WTC11 (cell line): ENCODE results near the gene MYLK2. TPM values are rescaled to one million over a fixed set of nuclear protein-coding genes. Genes with fewer than 3 reads are reported as not detected.

ENCODE experiments used
- ATAC-seq: fragments of 200-7000 bp; cut with Tn5 transposase; 2 replicates; pipeline ENCODE4 v1.10.0; 2021; ENCODE audit warnings: mild to moderate bottlenecking, moderate library complexity
- CTCF ChIA-PET: fragments of 300-600 bp; sonication (Branson Sonifier 250); formaldehyde crosslinking; loops from one replicate; lab custom pipeline; 2021; ENCODE audit warnings: antibody characterized with exemption; lab: Charles Lee
- POLR2A ChIA-PET: fragments of 350-600 bp; sonication (Branson Sonifier 250); formaldehyde crosslinking; loops from one replicate; lab custom pipeline; 2021; ENCODE audit warnings: antibody characterized with exemption; lab: Charles Lee
- DNase-seq: peaks from one replicate; pipeline ENCODE4 v3.0.0; 2021; ENCODE audit warnings: low spot score
- H3K27ac Mint-ChIP-seq: 2 replicates; pipeline ENCODE4 v1.8.0; 2021; ENCODE audit warnings: mixed read lengths
- H3K27me3 Mint-ChIP-seq: 2 replicates; pipeline ENCODE4 v1.8.0; 2021; ENCODE audit warnings: low read depth, mild to moderate bottlenecking, moderate library complexity, mixed read lengths
- H3K36me3 Mint-ChIP-seq: 2 replicates; pipeline ENCODE4 v1.8.0; 2021; ENCODE audit warnings: mixed read lengths
- H3K4me1 Mint-ChIP-seq: 2 replicates; pipeline ENCODE4 v1.8.0; 2022; ENCODE audit warnings: mixed read lengths
- H3K4me3 Mint-ChIP-seq: 2 replicates; pipeline ENCODE4 v1.8.0; 2021; ENCODE audit warnings: mild to moderate bottlenecking, moderate library complexity, mixed read lengths
- H3K9me3 Mint-ChIP-seq: 2 replicates; pipeline ENCODE4 v1.8.0; 2021; ENCODE audit warnings: mixed read lengths
- CREM ChIP-seq: sonication (generic); formaldehyde crosslinking; IDR thresholded peaks from 2 replicates; pipeline ENCODE4 v1.8.1; 2022; ENCODE audit warnings: mild to moderate bottlenecking, missing genetic modification reagents, moderate library complexity
- ESRRA ChIP-seq: sonication (generic); formaldehyde crosslinking; IDR thresholded peaks from 2 replicates; pipeline ENCODE4 v1.8.1; 2022; ENCODE audit warnings: mild to moderate bottlenecking, missing genetic modification reagents, borderline replicate concordance
- FOXJ3 ChIP-seq: sonication (generic); formaldehyde crosslinking; IDR thresholded peaks from 2 replicates; pipeline ENCODE4 v1.9.0; 2021; ENCODE audit warnings: missing genetic modification reagents, mild to moderate bottlenecking, borderline replicate concordance
- FOXP1 ChIP-seq: sonication (generic); formaldehyde crosslinking; IDR thresholded peaks from 2 replicates; pipeline ENCODE4 v1.8.0; 2022; ENCODE audit warnings: missing genetic modification reagents, mild to moderate bottlenecking, moderate library complexity, borderline replicate concordance
- GABPB1 ChIP-seq: sonication (generic); formaldehyde crosslinking; IDR thresholded peaks from 2 replicates; pipeline ENCODE4 v1.8.1; 2023; ENCODE audit warnings: mild to moderate bottlenecking, missing genetic modification reagents
- HMGXB4 ChIP-seq: sonication (generic); formaldehyde crosslinking; IDR thresholded peaks from 2 replicates; pipeline ENCODE4 v1.8.1; 2023; ENCODE audit warnings: mild to moderate bottlenecking, moderate library complexity, missing genetic modification reagents
- MLX ChIP-seq: sonication (generic); formaldehyde crosslinking; IDR thresholded peaks from 2 replicates; pipeline ENCODE4 v1.8.1; 2023; ENCODE audit warnings: mild to moderate bottlenecking, missing genetic modification reagents, moderate library complexity
- NFATC4 ChIP-seq: fragments of 250-450 bp; sonication (Bioruptor Pico); IDR thresholded peaks from 2 replicates; pipeline ENCODE4 v1.9.0; 2021; ENCODE audit warnings: mild to moderate bottlenecking
- NR3C1 ChIP-seq: sonication (generic); formaldehyde crosslinking; conservative IDR thresholded peaks from 2 replicates; pipeline ENCODE4 v1.8.1; 2023; ENCODE audit warnings: low read depth, mild to moderate bottlenecking, missing genetic modification reagents
- PRRX2 ChIP-seq: fragments of 250-450 bp; sonication (Bioruptor Pico); IDR thresholded peaks from 2 replicates; pipeline ENCODE4 v1.8.0; 2021; ENCODE audit warnings: mild to moderate bottlenecking
- SMAD3 ChIP-seq: sonication (generic); formaldehyde crosslinking; IDR thresholded peaks from 2 replicates; pipeline ENCODE4 v1.8.0; 2022; ENCODE audit warnings: missing genetic modification reagents, mild to moderate bottlenecking, borderline replicate concordance
- TEAD1 ChIP-seq: sonication (generic); formaldehyde crosslinking; IDR thresholded peaks from 2 replicates; pipeline ENCODE4 v1.8.0; 2022; ENCODE audit warnings: mild to moderate bottlenecking, missing genetic modification reagents
- TEAD4 ChIP-seq: sonication (generic); formaldehyde crosslinking; IDR thresholded peaks from 2 replicates; pipeline ENCODE4 v1.8.0; 2022; ENCODE audit warnings: mild to moderate bottlenecking, missing genetic modification reagents
- ZBTB21 ChIP-seq: sonication (generic); formaldehyde crosslinking; IDR thresholded peaks from 2 replicates; pipeline ENCODE4 v1.8.1; 2023; ENCODE audit warnings: mild to moderate bottlenecking, missing genetic modification reagents, borderline replicate concordance
- ZMAT4 ChIP-seq: fragments of 250-450 bp; sonication (Bioruptor Pico); IDR thresholded peaks from 2 replicates; pipeline ENCODE4 v1.9.0; 2021; ENCODE audit warnings: mild to moderate bottlenecking
- ZNF232 ChIP-seq: sonication (generic); formaldehyde crosslinking; IDR thresholded peaks from 2 replicates; pipeline ENCODE4 v1.8.0; 2022; ENCODE audit warnings: mild to moderate bottlenecking, missing genetic modification reagents
- ZNF263 ChIP-seq: sonication (generic); formaldehyde crosslinking; IDR thresholded peaks from 2 replicates; pipeline ENCODE4 v1.8.1; 2022; ENCODE audit warnings: low read depth, mild to moderate bottlenecking, moderate library complexity, missing genetic modification reagents
- ZNF317 ChIP-seq: sonication (generic); formaldehyde crosslinking; IDR thresholded peaks from 2 replicates; pipeline ENCODE4 v1.8.1; 2023; ENCODE audit warnings: low read depth, mild to moderate bottlenecking, moderate library complexity, missing genetic modification reagents, borderline replicate concordance
- ZNF671 ChIP-seq: fragments of 250-450 bp; sonication (Bioruptor Pico); IDR thresholded peaks from 2 replicates; pipeline ENCODE4 v1.8.0; 2021; ENCODE audit warnings: mild to moderate bottlenecking
- total RNA-seq: library from RNA; stranded (reverse); gene quantifications from 3 replicates; pipeline ENCODE4 v1.2.3, GENCODE V29; 2021
- TF ChIP-seq, protein P1 (sequence below): sonication (generic); formaldehyde crosslinking; IDR thresholded peaks from 2 replicates; pipeline ENCODE4 v1.8.1; 2022; ENCODE audit warnings: mild to moderate bottlenecking, missing genetic modification reagents, moderate library complexity, borderline replicate concordance

The MYLK2 gene
- total RNA-seq, 1 experiment from 2014 or later: 0.28 TPM

DNA sequence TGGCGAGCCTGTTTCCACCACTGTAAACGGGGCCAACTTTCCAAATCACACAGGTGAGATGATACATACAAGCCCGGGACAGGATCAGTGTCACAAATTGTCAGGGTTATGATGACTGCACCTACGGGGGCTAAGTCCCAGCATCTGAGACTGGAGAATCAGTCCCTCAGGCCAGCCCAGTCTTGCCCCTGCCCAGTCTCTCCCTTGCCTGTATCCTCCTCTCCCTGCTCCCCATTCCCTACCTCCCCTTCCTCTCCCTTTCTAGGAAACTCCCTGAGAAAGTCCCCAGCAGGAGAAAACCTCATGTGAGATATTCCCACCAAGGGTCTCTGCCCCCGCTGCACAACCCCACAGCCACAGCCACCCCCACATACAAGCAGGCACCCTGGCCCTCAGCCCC lies 24.7 kb downstream of the MYLK2 start:
- no peak for ATAC-seq
- no peak for DNase-seq
- POLR2A ChIA-PET: interaction anchor here (0.6 kb wide), 1 partner anchor 184 kb away, joined by 4 read pairs; no protein-coding TSS in a partner anchor
- H3K36me3 Mint-ChIP-seq: no peaks in the 10 kb centered on the region
- no peak overlapping the region for H3K27ac Mint-ChIP-seq
- H3K4me1 Mint-ChIP-seq: peaks cover 25% of the 10 kb centered on the region
- TF ChIP-seq ZNF263 (CRISPR knock-in tag) (no peak), PRRX2 (CRISPR knock-in tag) (no peak), TEAD1 (CRISPR knock-in tag) (no peak), FOXJ3 (no peak), MLX (CRISPR knock-in tag) (no peak), ESRRA (CRISPR knock-in tag) (no peak), HMGXB4 (CRISPR knock-in tag) (no peak), NR3C1 (CRISPR knock-in tag) (no peak), ZMAT4 (no peak), GABPB1 (CRISPR knock-in tag) (no peak), ZBTB21 (no peak), ZNF232 (CRISPR knock-in tag) (no peak), TEAD4 (no peak), CREM (CRISPR knock-in tag) (no peak), FOXP1 (CRISPR knock-in tag) (no peak), ZNF317 (CRISPR knock-in tag) (no peak), SMAD3 (no peak), NFATC4 (CRISPR knock-in tag) (no peak), ZNF671 (CRISPR knock-in tag) (no peak)
- TF ChIP-seq, protein P1, sequence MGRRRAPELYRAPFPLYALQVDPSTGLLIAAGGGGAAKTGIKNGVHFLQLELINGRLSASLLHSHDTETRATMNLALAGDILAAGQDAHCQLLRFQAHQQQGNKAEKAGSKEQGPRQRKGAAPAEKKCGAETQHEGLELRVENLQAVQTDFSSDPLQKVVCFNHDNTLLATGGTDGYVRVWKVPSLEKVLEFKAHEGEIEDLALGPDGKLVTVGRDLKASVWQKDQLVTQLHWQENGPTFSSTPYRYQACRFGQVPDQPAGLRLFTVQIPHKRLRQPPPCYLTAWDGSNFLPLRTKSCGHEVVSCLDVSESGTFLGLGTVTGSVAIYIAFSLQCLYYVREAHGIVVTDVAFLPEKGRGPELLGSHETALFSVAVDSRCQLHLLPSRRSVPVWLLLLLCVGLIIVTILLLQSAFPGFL (CRISPR knock-in tag): no peak
- CTCF ChIA-PET: interaction anchor here (1.2 to 2.1 kb wide), 2 partner anchors 8 to 9 kb away, joined by 3 to 20 read pairs; no protein-coding TSS in a partner anchor
- H3K27me3 Mint-ChIP-seq: peaks cover 6% of the 10 kb centered on the region
- no peaks in the 10 kb centered on the region for H3K9me3 Mint-ChIP-seq
- H3K4me3 Mint-ChIP-seq: no peak overlapping the region

- no peak for ATAC-seq
- POLR2A ChIA-PET: interaction anchor here (0.6 kb wide), 1 partner anchor 282 kb away, joined by 3 read pairs; no protein-coding TSS in a partner anchor
- TF ChIP-seq FOXP1 (CRISPR knock-in tag): 0 out of 2 replicates have a peak, but pooled peaks have one; percentile 51
- TF ChIP-seq NR3C1 (CRISPR knock-in tag): no peak
- DNase-seq: no peak
- no peaks in the 10 kb centered on the region for H3K9me3 Mint-ChIP-seq
- H3K27me3 Mint-ChIP-seq: peaks cover 15% of the 10 kb centered on the region
- no peak overlapping the region for H3K4me3 Mint-ChIP-seq
- no peak overlapping the region for H3K27ac Mint-ChIP-seq
- CTCF ChIA-PET: interaction anchor here (0.8 to 3.9 kb wide), 11 partner anchors 8 to 285 kb away, joined by 3 to 38 read pairs (median 3); partner anchors contain the start of gene PDRG1
- peaks cover 25% of the 10 kb centered on the region for H3K4me1 Mint-ChIP-seq
- H3K36me3 Mint-ChIP-seq: no peaks in the 10 kb centered on the region
These were observed 25.7 kb downstream of the MYLK2 start for GRCh38 chr20:31844737-31845299.
